Astrocyte (in vitro differentiated cells and primary cell): ENCODE results near the gene ZP1. TPM values are rescaled to one million over a fixed set of nuclear protein-coding genes. Genes with fewer than 3 reads are reported as not detected.

Experiments
- DNase-seq: peaks from one replicate; pipeline ENCODE4 v3.0.0-alpha.2; 2010; ENCODE audit warnings: low read depth
- FAIRE-seq: peaks from 2 replicates; lab custom pipeline; 2011; peaks lifted over from hg19 to GRCh38; lab: Jason Lieb, UNC
- H2AFZ ChIP-seq: 2 replicates; pipeline ENCODE4 v1.6.0; 2012; ENCODE audit warnings: low read depth, low read length, inconsistent platforms
- H3K27ac ChIP-seq: 2 replicates; pipeline ENCODE4 v1.5.1; 2011; ENCODE audit warnings: low read depth, low read length, inconsistent platforms
- H3K27me3 ChIP-seq: 2 replicates; pipeline ENCODE4 v1.6.0; 2011; ENCODE audit warnings: low read length, inconsistent platforms; ENCODE audit not compliant: insufficient read depth
- H3K36me3 ChIP-seq: 2 replicates; pipeline ENCODE4 v1.5.1; 2011; ENCODE audit warnings: low read length, inconsistent platforms; ENCODE audit not compliant: insufficient read depth
- H3K4me1 ChIP-seq: 2 replicates; pipeline ENCODE4 v1.5.1; 2011; ENCODE audit warnings: low read length, inconsistent platforms; ENCODE audit not compliant: insufficient read depth
- H3K4me2 ChIP-seq: 2 replicates; pipeline ENCODE4 v1.6.0; 2012; ENCODE audit warnings: low read length, inconsistent platforms
- H3K4me3 ChIP-seq: 2 replicates; pipeline ENCODE4 v1.5.1; 2011; ENCODE audit warnings: low read depth, mild to moderate bottlenecking, low read length, inconsistent platforms; ENCODE audit not compliant: insufficient read depth
- H3K79me2 ChIP-seq: 2 replicates; pipeline ENCODE4 v1.6.0; 2012; ENCODE audit warnings: mild to moderate bottlenecking, low read length, inconsistent platforms; ENCODE audit not compliant: insufficient read depth
- H3K9ac ChIP-seq: 2 replicates; pipeline ENCODE4 v1.6.0; 2012; ENCODE audit warnings: mild to moderate bottlenecking, low read length, inconsistent platforms
- H3K9me3 ChIP-seq: 2 replicates; pipeline ENCODE4 v1.5.1; 2012; ENCODE audit warnings: low read depth, mild to moderate bottlenecking, low read length, inconsistent platforms; ENCODE audit not compliant: insufficient read depth
- H4K20me1 ChIP-seq: 2 replicates; pipeline ENCODE4 v1.6.0; 2012; ENCODE audit warnings: low read length, inconsistent platforms; ENCODE audit not compliant: insufficient read depth
- H3K27ac Mint-ChIP-seq: one replicate; pipeline ENCODE4 v1.8.0; 2021; ENCODE audit warnings: mild to moderate bottlenecking, mixed read lengths; ENCODE audit not compliant: unreplicated experiment
- H3K27me3 Mint-ChIP-seq: one replicate; pipeline ENCODE4 v1.8.0; 2021; ENCODE audit warnings: low read depth, mixed read lengths; ENCODE audit not compliant: unreplicated experiment
- H3K36me3 Mint-ChIP-seq: one replicate; pipeline ENCODE4 v1.8.0; 2021; ENCODE audit warnings: low read depth, mixed read lengths; ENCODE audit not compliant: unreplicated experiment
- H3K4me1 Mint-ChIP-seq: one replicate; pipeline ENCODE4 v1.8.0; 2021; ENCODE audit warnings: low read depth, mixed read lengths; ENCODE audit not compliant: unreplicated experiment
- H3K4me3 Mint-ChIP-seq: one replicate; pipeline ENCODE4 v1.8.0; 2021; ENCODE audit warnings: mild to moderate bottlenecking, moderate library complexity, mixed read lengths; ENCODE audit not compliant: unreplicated experiment
- H3K9me3 Mint-ChIP-seq: one replicate; pipeline ENCODE4 v1.8.0; 2021; ENCODE audit warnings: mild to moderate bottlenecking, mixed read lengths; ENCODE audit not compliant: unreplicated experiment
- CTCF ChIP-seq: IDR thresholded peaks from 2 replicates; pipeline ENCODE4 v1.5.1; 2011; ENCODE audit warnings: low read depth, mild to moderate bottlenecking, inconsistent platforms, low read length, moderate library complexity; ENCODE audit not compliant: insufficient read depth
- EZH2 ChIP-seq: IDR thresholded peaks from 2 replicates; pipeline ENCODE4 v1.6.1; 2012; ENCODE audit warnings: mild to moderate bottlenecking, low read length, inconsistent platforms; ENCODE audit not compliant: insufficient read depth
- total RNA-seq: library from RNA; stranded (reverse); gene quantifications from 2 replicates; pipeline ENCODE4 v1.2.1, GENCODE V29; 2021

The ZP1 gene
- total RNA-seq, 1 donor from 2014 or later: not detected

- Histone ChIP-seq H3K36me3 (peaks cover 8% of the 10 kb centered on the region), H3K27me3 (no peaks in the 10 kb centered on the region), H2AFZ (no peak overlapping the region), H3K4me1 (no peaks in the 10 kb centered on the region), H3K9me3 (no peaks in the 10 kb centered on the region), H3K4me2 (no peak overlapping the region), H3K27ac (no peak overlapping the region), H3K4me3 (no peak overlapping the region), H4K20me1 (peaks cover 22% of the 10 kb centered on the region), H3K79me2 (peaks cover 17% of the 10 kb centered on the region), H3K9ac (no peak overlapping the region)
- Mint-ChIP-seq H3K4me3 (no peak overlapping the region), H3K4me1 (peaks cover 5% of the 10 kb centered on the region), H3K36me3 (peaks cover 26% of the 10 kb centered on the region), H3K27ac (peak overlapping the region; percentile 41), H3K27me3 (peaks cover 4% of the 10 kb centered on the region), H3K9me3 (no peaks in the 10 kb centered on the region)
- DNase-seq: no peak
- FAIRE-seq: no peak
- TF ChIP-seq EZH2: no peak
- TF ChIP-seq CTCF: no peak
These were observed 17.5 kb upstream of the ZP1 start for GRCh38 chr11:60849641-60850520.

- no peak overlapping the region for H3K27ac Mint-ChIP-seq
- no peak for FAIRE-seq
These were observed 15.8 kb upstream of the ZP1 start for GRCh38 chr11:60851327-60852104.

More at GRCh38 chr11:60851327-60852104, 15.8 kb upstream of the ZP1 start:
- Histone ChIP-seq H3K27me3 (no peaks in the 10 kb centered on the region), H3K36me3 (peaks cover 8% of the 10 kb centered on the region), H3K4me1 (no peaks in the 10 kb centered on the region), H2AFZ (no peak overlapping the region), H4K20me1 (peaks cover 9% of the 10 kb centered on the region), H3K9ac (no peak overlapping the region), H3K4me3 (no peak overlapping the region), H3K27ac (no peak overlapping the region), H3K4me2 (no peak overlapping the region), H3K79me2 (peaks cover 3% of the 10 kb centered on the region), H3K9me3 (no peaks in the 10 kb centered on the region)
- TF ChIP-seq CTCF: no peak
- TF ChIP-seq EZH2: no peak
- H3K9me3 Mint-ChIP-seq: no peaks in the 10 kb centered on the region
- H3K4me3 Mint-ChIP-seq: no peak overlapping the region
- peaks cover 24% of the 10 kb centered on the region for H3K36me3 Mint-ChIP-seq
- peaks cover 3% of the 10 kb centered on the region for H3K4me1 Mint-ChIP-seq
- no peak for DNase-seq
- H3K27me3 Mint-ChIP-seq: peaks cover 4% of the 10 kb centered on the region
